GOT3 (cell line): Measurements from ENCODE around the gene HNMT.
"Not testable (repeated sequence)": the region's sequence is repeated elsewhere in the genome, so short reads cannot be mapped to it uniquely, and the experiment has no call there.

Source experiments
- DNase-seq: peaks from one replicate; lab custom pipeline; 2025; ENCODE audit warnings: mixed read lengths; lab: John Stamatoyannopoulos, UW

Gene HNMT

GRCh38 chr2:137946227-137946626 lies 18.0 kb upstream of the HNMT start:
- no peak for DNase-seq

- no peak for DNase-seq
Observed at GRCh38 chr2:137947032-137947727, 17.1 kb upstream of the HNMT start.

GRCh38 chr2:137947728-137948336 lies 16.4 kb upstream of the HNMT start:
- DNase-seq: no peak

- no peak for DNase-seq
Observed at GRCh38 chr2:137948894-137949293, 15.4 kb upstream of the HNMT start.

- DNase-seq: no peak
Observed at GRCh38 chr2:137950238-137950637, 14.0 kb upstream of the HNMT start.

- DNase-seq: no peak
Observed at GRCh38 chr2:137951586-137951985, 12.7 kb upstream of the HNMT start.

GRCh38 chr2:137952586-137953129 lies 11.6 kb upstream of the HNMT start:
- no peak for DNase-seq

- no peak for DNase-seq
Observed at GRCh38 chr2:137955536-137955935, 8.7 kb upstream of the HNMT start.

- DNase-seq: no peak
Observed at GRCh38 chr2:137957033-137957432, 7.2 kb upstream of the HNMT start.

GRCh38 chr2:137959166-137959565 lies 5.1 kb upstream of the HNMT start:
- DNase-seq: no peak

GRCh38 chr2:137960223-137960622 lies 4.0 kb upstream of the HNMT start:
- DNase-seq: no peak

GRCh38 chr2:137961602-137962001 lies 2.7 kb upstream of the HNMT start:
- no peak for DNase-seq

- no peak for DNase-seq
Observed at GRCh38 chr2:137963535-137964065, 673 bp upstream of the HNMT start.

GRCh38 chr2:137964859-137965459 lies 686 bp downstream of the HNMT start:
- no peak for DNase-seq

GRCh38 chr2:137966043-137966442 lies 1.8 kb downstream of the HNMT start:
- no peak for DNase-seq

- no peak for DNase-seq
Observed at GRCh38 chr2:137967042-137967441, 2.8 kb downstream of the HNMT start.

GRCh38 chr2:137968477-137969417 lies 4.5 kb downstream of the HNMT start:
- no peak for DNase-seq

GRCh38 chr2:137969418-137969765 lies 5.1 kb downstream of the HNMT start:
- DNase-seq: peak; percentile 2

GRCh38 chr2:137969876-137970275 lies 5.6 kb downstream of the HNMT start:
- DNase-seq: no peak

- not testable (repeated sequence) for DNase-seq
Observed at GRCh38 chr2:137971259-137971658, 7.0 kb downstream of the HNMT start.

GRCh38 chr2:137973280-137973679 lies 9.0 kb downstream of the HNMT start:
- DNase-seq: no peak
